ENCODE data around the gene BNIP1.
"Not testable (repeated sequence)": the region's sequence is repeated elsewhere in the genome, so short reads cannot be mapped to it uniquely, and the experiment has no call there.

Gene BNIP1, protein sequence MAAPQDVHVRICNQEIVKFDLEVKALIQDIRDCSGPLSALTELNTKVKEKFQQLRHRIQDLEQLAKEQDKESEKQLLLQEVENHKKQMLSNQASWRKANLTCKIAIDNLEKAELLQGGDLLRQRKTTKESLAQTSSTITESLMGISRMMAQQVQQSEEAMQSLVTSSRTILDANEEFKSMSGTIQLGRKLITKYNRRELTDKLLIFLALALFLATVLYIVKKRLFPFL

DNA sequence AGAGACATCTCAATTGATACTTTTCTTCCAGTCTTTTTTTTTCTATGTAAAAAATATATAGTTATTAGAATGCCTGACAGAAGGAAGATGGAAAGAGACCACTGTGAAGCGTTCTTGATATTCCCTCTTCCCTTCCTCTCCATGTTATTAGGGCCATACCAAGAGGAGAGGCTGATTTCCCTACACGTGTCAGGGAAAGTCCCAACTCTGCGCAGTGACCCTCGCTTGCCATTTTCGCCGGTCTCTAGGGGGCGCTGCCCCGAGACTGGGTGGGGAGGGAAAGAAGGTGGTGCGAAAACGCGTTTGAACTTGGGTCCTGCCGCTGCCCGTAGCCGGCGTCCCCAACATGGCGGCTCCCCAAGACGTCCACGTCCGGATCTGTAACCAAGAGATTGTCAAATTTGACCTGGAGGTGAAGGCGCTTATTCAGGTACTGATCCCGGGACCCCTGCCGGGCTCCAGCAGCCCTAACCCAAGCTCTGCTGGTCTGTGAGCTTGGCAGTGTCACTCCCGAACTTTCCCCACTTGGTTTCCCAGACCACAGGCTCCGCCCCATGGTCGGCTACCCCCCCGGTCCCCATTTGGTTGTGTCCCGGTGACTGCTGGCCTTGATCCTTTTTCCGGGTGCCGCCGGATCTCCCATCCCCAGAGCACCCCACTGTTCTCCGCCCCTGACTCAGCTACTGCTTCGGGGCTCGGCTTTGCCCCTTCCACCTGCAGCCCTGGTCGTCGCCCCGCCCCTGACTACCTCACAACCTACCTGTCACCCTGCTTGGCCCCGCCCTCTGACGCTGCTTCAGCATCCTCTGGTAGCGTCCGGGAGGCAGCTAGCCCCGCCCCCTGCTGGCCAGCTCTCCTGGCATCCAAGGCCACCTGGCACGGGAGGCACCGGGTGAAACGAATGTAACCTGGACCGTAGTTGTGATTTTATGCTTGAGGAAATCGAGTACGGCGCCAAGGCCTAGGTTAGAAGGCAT, at the start of gene BNIP1:
Gene BNIP1, plus strand, starts transcription at position 332 of the 977 bp plus-strand sequence. Its CDS starts 15 bp downstream, at position 347.
- DNase-seq (ENCODE audit: extremely low read depth in 1 of 2, low read depth in 1 of 2), result peak; percentile 87 to 96

DNA sequence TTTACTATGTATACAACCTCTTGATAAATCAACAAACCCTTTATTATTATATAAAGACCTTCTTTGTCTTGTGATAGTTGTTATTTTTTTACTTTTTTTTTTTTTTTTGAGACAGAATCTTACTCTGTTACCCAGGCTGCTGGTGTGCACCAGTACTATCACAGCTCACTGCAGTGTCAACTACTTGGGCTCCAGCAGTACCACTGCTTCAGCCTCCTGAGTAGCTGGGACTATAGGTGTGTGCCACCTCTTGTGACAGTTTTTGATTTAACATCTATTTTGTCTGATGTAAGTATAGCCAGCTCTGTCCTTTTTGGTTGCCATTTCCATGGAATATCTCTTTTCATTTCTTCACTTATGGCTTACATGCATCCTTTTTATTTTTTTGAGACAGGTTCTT, 45.5 kb upstream of the BNIP1 start:
- DNase-seq (ENCODE audit: extremely low read depth in 1 of 2, low read depth in 1 of 2), result no peak

DNA sequence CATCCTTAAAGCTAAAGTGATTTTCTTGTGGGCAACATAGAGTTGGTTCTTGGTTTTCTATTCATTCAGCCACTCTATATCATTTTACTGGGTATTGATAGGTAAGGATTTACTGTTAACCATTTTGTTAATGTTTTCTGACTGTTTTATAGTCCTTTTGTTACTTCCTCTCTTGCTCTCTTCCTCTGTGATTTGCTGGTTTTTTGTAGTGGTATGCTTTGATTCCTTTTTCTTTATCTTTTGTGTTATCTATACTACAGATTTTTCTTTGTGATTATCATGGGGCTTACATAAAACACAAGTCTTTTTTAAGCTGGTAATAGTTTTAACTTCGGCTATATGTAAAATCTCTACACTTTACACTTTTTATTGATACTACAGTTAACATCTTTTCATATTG, 44.9 kb upstream of the BNIP1 start:
- no peak for DNase-seq (ENCODE audit: extremely low read depth in 1 of 2, low read depth in 1 of 2)

DNA sequence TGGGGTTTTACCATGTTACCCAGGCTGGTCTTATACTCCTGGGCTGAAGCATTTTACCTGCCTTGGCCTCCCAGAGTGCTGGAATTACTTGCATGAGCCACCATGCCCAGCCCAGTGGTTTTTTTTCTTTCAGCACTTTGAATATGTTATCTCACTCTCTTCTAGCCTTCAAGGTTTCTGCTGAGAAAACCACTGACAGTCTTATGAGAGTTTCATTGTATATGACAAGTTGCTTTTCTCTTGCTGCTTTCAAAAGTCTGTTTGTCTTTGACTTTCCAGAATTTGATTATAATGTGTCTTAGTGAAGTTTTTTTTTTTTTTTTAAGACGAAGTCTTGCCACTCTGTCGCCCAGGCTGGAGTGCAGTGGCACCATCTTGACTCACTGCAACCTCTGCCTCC, 43.1 kb upstream of the BNIP1 start:
- no peak for DNase-seq (ENCODE audit: extremely low read depth in 1 of 2, low read depth in 1 of 2)

DNA sequence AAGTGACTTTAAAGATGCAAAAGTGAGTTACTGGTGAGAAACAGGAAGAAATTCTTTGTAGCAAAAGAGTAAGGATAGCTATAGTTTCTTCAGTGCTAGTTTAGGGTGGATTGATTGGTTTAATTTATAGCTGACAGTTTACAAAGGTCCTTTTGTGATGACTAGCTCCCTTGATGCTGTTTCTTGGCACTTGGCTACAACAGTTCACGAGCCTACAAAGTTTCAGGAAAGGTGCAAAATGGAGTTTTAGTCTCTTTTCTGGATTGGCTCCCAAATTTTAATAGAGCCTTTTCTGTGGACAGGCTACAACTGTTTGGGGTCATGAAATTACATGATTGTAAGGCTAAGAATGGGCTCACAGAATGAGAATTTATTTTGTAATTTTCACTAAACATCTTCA, 40.9 kb upstream of the BNIP1 start:
- DNase-seq (ENCODE audit: extremely low read depth in 1 of 2, low read depth in 1 of 2), result no peak

DNA sequence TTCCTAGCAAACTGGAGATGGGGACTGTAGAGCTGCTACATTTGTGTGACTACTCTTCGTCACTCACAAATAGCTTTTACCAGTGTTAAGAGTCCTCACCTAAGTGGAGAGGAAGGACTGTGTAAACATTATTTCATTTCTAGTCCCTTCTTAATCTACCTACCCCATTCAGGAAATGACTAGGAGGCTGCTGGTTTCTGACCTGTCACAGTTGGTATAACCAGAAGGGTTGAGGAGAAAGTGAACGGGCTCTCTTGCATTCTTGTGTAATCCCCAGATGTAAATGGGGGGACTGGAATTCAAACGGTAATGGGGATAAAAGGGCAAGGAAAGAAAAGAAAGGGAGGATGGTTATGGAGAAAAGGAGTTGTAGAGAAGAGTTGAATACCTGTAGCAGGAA, 35.4 kb upstream of the BNIP1 start:
- no peak for DNase-seq (ENCODE audit: extremely low read depth in 1 of 2, low read depth in 1 of 2)

DNA sequence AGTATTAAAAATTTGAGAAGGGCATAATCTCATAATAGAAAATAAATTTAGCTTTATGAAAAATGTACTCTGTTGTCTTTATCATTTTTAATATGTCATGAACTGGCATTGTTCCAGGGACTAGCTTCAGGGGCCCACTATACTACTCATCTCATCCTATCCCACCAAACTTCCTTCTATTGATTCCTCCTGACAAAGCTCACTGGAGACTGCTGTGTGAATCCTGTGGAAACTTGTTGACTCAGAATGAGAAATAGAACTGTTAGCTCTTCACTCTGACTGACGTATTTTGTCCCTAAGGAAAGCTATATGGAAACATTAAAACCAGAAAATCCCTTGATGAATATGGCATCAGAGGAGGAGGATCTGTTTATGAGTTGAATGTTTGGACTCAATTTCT, 29.8 kb upstream of the BNIP1 start:
- DNase-seq (ENCODE audit: extremely low read depth in 1 of 2, low read depth in 1 of 2), result no peak

DNA sequence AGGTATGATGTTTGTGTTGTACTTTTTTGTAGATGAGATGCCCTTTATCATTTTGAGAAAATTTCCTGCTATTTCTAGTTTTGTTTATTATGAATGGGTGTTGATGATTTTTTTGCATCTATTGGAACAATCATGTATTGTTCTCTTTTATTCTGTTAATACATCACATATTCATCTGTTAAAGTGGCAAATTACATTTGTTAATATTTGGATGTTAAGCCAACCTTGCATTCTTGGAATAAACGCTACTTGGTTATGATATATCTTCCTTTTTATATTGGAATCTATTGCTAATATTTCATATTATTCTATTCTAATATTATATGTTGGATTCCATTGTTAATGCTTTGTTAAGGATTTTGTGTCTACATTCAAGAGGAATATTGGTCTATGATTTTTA, 24.6 kb upstream of the BNIP1 start:
- DNase-seq (ENCODE audit: extremely low read depth in 1 of 2, low read depth in 1 of 2), result no peak

DNA sequence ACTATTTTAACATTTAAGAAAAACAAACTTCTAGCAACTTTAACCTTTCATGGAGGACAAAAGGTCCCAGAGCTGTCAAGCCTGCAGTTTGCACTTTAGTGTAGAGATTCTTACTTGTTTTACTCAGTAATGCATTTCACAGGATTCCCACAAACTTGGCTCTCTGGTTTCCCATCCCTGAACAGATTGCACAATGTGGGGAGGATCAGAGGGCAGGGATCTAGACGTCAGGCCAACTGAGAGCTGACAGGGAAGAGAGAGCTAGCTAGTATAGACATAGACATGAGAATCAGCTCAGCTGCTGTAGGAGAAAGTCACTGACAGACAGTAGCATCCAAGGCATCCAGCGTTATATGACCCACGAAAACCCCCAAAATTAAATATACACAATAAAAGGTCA, 20.9 kb upstream of the BNIP1 start:
- DNase-seq (ENCODE audit: extremely low read depth in 1 of 2, low read depth in 1 of 2), result no peak

DNA sequence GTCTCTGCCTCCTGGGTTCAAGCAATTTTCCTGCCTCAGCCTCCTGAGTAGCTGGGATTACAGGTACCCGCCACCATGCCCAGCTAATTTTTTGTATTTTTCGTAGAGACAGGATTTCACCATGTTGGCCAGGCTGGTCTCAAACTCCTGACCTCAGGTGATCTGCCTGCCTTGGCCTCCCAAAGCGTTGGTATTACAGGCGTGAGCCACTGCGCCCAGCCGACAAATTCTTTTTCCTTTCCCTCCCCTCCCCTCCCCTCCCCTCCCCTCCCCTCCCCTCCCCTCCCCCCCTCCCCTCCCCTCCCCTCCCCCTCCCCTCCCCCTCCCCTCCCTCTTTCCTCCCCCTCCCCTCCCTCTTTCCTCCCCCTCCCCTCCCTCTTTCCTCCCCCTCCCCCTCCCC, 12.2 kb upstream of the BNIP1 start:
- DNase-seq (ENCODE audit: extremely low read depth in 1 of 2, low read depth in 1 of 2), result not testable (repeated sequence)

DNA sequence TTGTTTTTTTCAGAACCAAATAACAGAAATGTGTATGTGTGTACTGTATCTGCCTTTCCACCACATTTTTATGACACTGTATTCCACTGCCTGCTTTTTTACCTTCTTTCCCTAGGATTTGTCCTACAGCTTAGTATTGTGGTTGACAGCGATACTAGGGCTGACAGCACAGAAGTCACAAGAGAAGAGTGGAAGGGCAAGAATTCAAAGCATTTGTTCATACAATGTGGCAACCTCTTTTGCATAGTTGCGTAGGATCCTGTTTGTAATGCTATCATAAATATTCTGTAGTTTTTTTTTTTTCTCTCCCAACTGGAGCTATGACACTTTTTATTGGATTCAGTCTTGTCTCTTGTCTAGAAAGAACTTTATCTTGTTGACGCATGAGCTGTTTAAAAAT, 5.6 kb upstream of the BNIP1 start:
- no peak for DNase-seq (ENCODE audit: extremely low read depth in 1 of 2, low read depth in 1 of 2)

DNA sequence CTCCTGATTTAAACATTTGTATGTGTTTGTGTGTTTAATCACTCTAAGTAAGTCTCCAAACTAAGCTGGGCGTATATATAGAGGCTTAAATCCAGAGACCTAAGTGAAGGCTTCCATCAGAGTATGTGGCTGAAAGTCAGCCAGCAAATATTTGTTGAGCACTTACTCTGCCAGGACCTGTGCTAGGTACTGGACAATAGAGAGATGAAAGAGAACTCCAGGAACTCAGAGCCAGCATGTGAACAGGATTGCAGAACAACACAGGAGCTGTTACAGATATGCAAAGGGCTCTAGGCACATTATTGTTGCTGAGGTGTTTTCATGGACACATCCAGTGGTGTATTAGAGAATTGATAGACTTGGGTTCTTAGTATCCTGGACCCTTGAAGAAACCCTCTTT, 4.7 kb upstream of the BNIP1 start:
- DNase-seq (ENCODE audit: extremely low read depth in 1 of 2, low read depth in 1 of 2), result no peak

DNA sequence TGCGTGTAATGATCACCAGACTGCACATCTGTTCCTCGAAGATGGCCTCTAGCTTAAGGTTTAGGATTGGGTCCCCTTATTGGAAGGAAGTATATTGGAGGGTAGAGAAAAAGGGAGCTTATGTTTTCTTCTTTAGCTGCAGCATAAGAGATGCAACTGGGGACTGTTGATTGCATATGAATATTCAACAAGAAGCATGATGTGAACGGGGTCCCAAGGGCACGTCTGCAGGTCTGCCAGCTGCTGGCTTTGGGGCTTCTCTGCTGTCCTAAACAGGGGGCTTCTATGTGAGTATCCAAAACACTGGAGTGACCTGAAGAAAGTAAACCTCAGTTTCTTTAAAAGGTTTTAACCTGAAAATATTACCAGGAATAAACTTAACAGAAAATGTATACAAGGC, 3.6 kb upstream of the BNIP1 start:
- no peak for DNase-seq (ENCODE audit: extremely low read depth in 1 of 2, low read depth in 1 of 2)

DNA sequence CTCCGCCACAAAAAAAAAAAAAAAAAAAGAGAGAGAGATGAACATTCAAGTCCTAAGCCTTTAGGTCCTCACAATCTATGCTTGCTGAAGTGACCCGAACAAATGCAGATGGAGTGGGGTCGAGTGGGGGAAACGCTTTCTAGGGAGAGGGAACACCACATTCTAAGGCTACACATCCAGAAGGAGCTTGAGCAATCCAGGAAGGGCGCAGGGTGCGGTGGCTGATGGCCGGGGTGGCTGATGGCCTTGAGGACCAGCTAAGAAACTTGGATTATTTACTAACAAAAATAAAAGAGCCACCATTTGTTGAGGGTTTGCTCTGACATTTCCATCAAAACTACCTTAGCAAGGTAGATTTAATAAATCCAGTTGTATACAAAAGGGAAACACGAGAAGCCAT, 764 bp upstream of the BNIP1 start:
- no peak for DNase-seq (ENCODE audit: extremely low read depth in 1 of 2, low read depth in 1 of 2)

DNA sequence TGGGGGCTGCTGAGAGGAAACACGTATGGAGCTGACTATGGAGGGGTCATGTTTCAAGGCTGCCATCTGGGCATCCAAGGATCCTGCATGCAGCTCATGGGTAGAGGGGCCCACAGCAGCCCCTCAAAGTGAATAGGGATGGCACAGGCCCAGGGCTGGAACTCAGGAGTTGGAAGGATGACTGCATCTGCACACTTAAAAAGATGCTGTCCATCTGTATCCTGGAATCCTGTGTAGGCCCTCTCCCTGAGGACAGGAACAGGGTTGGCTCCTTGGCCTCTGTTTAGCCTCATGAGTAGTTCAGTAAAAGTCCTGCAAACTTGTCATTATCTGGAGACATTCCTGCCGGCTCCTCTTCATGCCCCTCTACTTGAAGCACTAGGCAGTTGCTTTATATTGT, 4.0 kb downstream of the BNIP1 start:
- DNase-seq (ENCODE audit: extremely low read depth in 1 of 2, low read depth in 1 of 2), result no peak

DNA sequence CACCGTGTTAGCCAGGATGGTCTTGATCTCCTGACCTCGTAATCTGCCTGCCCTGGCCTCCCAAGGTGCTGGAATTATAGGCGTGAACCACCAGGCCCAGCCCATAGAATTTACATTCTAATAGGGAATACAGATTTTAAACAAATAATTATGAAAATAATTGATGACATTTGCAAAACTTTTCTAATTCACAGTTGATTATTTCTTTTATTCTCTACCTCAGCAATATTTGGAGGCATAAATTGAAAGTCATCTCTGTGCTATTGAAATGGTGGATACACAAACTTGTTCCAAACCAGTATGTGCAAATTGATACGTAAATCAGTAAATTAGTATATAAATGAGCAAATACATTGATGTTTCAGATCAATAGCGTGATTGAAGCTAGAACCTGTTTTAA, 8.2 kb downstream of the BNIP1 start:
- no peak for DNase-seq (ENCODE audit: extremely low read depth in 1 of 2, low read depth in 1 of 2)

DNA sequence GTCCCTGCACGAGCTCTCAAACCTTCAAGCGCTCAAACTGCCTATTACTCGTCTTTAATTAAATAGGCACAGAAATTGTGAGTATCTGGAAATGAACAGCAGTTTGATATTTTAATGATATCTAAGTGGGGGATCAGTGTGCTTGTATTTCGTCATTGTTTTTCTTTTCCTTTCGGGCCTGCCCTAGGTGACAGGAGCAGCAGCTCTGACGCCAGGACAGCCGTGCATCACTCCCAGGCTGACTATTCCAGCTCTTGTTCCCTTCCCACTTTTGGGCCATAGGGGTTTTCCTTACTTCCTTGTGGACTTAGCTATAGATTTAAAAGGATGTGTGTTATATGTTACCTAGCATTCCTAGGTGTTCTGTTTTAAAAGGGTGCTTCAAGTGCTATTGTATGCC, 9.5 kb downstream of the BNIP1 start:
- no peak for DNase-seq (ENCODE audit: extremely low read depth in 1 of 2, low read depth in 1 of 2)

DNA sequence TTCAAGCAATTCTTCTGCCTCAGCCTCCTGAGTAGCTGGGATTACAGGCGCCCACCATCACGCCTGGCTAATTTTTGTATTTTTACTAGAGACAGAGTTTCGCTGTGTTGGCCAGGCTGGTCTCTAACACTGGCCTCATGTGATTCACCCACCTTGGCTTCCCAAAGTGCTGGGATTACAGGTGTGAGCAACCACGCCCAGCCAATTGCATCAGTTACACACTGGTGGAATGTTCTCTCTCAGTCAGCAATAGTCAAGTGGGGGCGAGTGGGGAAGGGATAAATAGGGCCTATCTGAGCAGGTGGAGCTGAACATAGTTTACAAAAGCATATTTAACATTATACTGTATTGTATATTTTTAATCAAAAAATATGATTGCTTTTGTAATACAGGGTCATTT, 10.3 kb downstream of the BNIP1 start:
- not testable (repeated sequence) for DNase-seq (ENCODE audit: extremely low read depth in 1 of 2, low read depth in 1 of 2)

DNA sequence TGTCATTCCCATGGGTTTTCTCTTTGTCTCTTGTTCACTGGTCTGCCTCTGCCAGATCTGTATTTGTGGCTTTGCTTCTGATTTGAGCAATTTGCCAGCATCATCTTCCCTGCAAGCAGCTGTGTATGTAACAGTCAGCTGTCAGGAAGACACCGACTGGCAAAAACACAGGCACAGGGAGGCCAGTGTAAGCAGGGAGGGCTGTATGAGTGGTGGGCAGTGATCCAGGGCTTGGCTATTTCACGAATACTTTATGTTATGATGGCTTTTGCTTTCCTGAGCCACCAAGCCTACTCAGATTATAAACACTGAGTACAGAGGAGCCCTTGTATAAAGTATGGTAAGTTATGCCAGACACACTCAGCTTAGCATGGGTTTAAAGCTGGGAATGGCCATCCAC, 11.6 kb downstream of the BNIP1 start:
- DNase-seq (ENCODE audit: extremely low read depth in 1 of 2, low read depth in 1 of 2), result no peak

DNA sequence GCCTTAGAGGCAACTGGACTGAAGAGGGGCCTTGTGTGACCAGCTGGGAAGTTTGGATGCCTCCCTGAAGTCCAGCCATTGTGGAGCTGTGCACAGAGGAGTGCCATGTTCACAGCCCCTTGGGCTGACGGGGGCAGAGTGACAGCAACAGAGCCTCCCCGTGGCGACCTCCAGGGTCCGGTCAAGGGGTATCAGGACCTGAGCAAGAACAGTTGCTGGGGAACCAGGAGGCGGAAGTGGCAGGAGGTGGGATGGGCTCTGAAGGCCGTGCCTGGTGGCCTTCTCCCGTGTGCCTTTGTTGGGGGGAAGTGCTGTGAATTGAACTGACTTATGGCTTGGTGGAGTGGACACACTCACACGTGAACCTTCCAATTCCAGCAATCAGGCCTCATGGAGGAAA, 14.0 kb downstream of the BNIP1 start:
- DNase-seq (ENCODE audit: extremely low read depth in 1 of 2, low read depth in 1 of 2), result no peak

DNA sequence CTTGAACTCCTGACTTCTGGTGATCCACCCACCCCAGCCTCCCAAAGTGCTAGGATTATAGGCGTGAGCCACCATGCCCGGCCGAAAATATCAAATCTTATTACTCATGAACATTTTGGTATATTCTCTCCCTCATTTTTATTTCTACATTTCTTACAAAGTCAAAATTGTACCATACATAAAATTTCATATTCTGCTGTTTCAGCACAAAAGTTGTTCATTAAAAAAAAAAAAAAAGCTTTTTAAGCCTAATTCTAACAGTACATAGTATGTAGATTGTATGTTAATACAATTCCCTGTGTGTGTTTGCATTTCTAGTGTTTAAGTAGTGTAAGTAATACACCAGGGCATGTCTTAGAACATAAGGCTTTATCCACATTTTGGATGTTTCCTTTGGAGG, 14.9 kb downstream of the BNIP1 start:
- DNase-seq (ENCODE audit: extremely low read depth in 1 of 2, low read depth in 1 of 2), result no peak

DNA sequence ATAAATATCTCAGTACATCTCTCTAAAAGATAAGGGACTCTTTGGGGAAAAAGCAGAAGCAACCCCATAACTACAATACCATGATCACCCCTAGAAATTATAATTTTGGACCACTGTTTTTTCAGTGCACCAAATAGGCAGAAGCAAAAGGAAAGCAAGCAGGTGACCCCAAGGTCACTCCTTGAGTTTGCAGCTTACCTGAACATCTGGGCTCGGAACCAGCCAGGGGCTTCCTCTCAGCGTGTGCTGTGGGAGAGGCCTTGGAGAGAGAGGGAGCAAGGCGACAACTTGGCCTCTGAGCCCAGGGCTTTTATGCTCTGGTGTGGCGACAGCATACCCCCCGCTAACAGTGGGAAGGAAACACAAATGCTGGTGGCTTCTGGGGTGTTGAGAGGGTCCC, 16.8 kb downstream of the BNIP1 start:
- DNase-seq (ENCODE audit: extremely low read depth in 1 of 2, low read depth in 1 of 2), result no peak

Measured in stimulated activated CD8-positive, alpha-beta memory T cell treated with anti-CD3 and anti-CD28 coated beads, Interleukin-7, amount 100 ng/mL, for 48 hours (primary cell).